Urinary bladder (tissue), 4 donors: ENCODE measurements around the gene USP9X. TPM values are rescaled to one million over a fixed set of nuclear protein-coding genes. Genes with fewer than 3 reads are reported as not detected.
"Not testable (repeated sequence)": the region's sequence is repeated elsewhere in the genome, so short reads cannot be mapped to it uniquely, and the experiment has no call there.

Experiments used
- DNase-seq: peaks from one replicate; pipeline ENCODE4 v3.0.0-alpha.2; 2015; ENCODE audit errors: extremely low spot score
- H3K27ac ChIP-seq: one replicate; pipeline ENCODE4 v1.5.1; 2013; ENCODE audit warnings: low read depth, mild to moderate bottlenecking, moderate library complexity
- H3K36me3 ChIP-seq: one replicate; pipeline ENCODE4 v1.6.1; 2013; ENCODE audit warnings: mild to moderate bottlenecking, moderate library complexity; ENCODE audit not compliant: insufficient read depth
- H3K4me1 ChIP-seq: one replicate; pipeline ENCODE4 v1.6.1; 2013; ENCODE audit warnings: mild to moderate bottlenecking, moderate library complexity; ENCODE audit not compliant: insufficient read depth
- H3K4me3 ChIP-seq: one replicate; pipeline ENCODE4 v1.5.1; 2013; ENCODE audit warnings: low read depth, low read length
- WGBS: extraction: QIAGEN DNeasy Blood & Tissue Kit; methylation state at CpG from one replicate; pipeline ENCODE4 v1.1.7; 2013; 5-methylcytosine and 5-hydroxymethylcytosine counted together
- polyA plus RNA-seq: library from polyadenylated mRNA; stranded (reverse); fragments of 200-250 nt; gene quantifications from one replicate; pipeline ENCODE4 v1.2.3, GENCODE V29; 2013
- total RNA-seq: library from RNA; depleted of rRNA; stranded (reverse); fragments of >200 nt; gene quantifications from one replicate; pipeline ENCODE4 v1.2.3, GENCODE V29; 2014
- donor health status: healthy with polysubstance abuse.
- donor health status: healthy.

The USP9X gene
- total RNA-seq (229 TPM), polyA plus RNA-seq (27.4 TPM)

- peak within 1 kb of the TSS; percentile 81 for H3K4me3 ChIP-seq
- no peaks in the 10 kb centered on the region for H3K4me1 ChIP-seq
- no peaks in the 10 kb centered on the region for H3K36me3 ChIP-seq
- peak within 1 kb of the TSS; percentile 99 for H3K27ac ChIP-seq
- under 1% methylated on average over 46 of the region's 61 CpGs for WGBS
- DNase-seq: peak; percentile 67
Observed at GRCh38 chrX:41084893-41085511, at the start of gene USP9X. Gene USP9X (plus strand): TSS chrX:41085445. CDS start chrX:41123629, 38,184 bp downstream.

- H3K4me1 ChIP-seq: no peaks in the 10 kb centered on the region
- H3K36me3 ChIP-seq: no peaks in the 10 kb centered on the region
- 94% methylated on average over 1 of the region's 1 CpG for WGBS
- no peak overlapping the region for H3K4me3 ChIP-seq
- H3K27ac ChIP-seq: no peak overlapping the region
- DNase-seq: no peak
Observed at GRCh38 chrX:41035582-41035981, 49.7 kb upstream of the USP9X start.

- H3K4me3 ChIP-seq: no peak overlapping the region
- H3K4me1 ChIP-seq: no peaks in the 10 kb centered on the region
- H3K27ac ChIP-seq: no peak overlapping the region
- DNase-seq: no peak
- WGBS: 91% methylated on average over 9 of the region's 9 CpGs
- no peaks in the 10 kb centered on the region for H3K36me3 ChIP-seq
Observed at GRCh38 chrX:41036668-41037326, 48.4 kb upstream of the USP9X start.

- H3K36me3 ChIP-seq: no peaks in the 10 kb centered on the region
- H3K4me3 ChIP-seq: no peak overlapping the region
- WGBS: 96% methylated on average over 6 of the region's 6 CpGs
- no peak overlapping the region for H3K27ac ChIP-seq
- no peak for DNase-seq
- H3K4me1 ChIP-seq: no peaks in the 10 kb centered on the region
Observed at GRCh38 chrX:41043196-41043595, 42.0 kb upstream of the USP9X start.

- Histone ChIP-seq H3K4me1 (no peaks in the 10 kb centered on the region), H3K27ac (no peak overlapping the region), H3K36me3 (no peaks in the 10 kb centered on the region), H3K4me3 (no peak overlapping the region)
- DNase-seq: no peak
- WGBS: 85% methylated on average over 6 of the region's 6 CpGs
Observed at GRCh38 chrX:41043674-41044345, 41.4 kb upstream of the USP9X start.

GRCh38 chrX:41045960-41046567 lies 39.2 kb upstream of the USP9X start:
- 35% methylated on average over 3 of the region's 3 CpGs for WGBS
- Histone ChIP-seq H3K4me3 (no peak overlapping the region), H3K36me3 (no peaks in the 10 kb centered on the region), H3K4me1 (no peaks in the 10 kb centered on the region), H3K27ac (no peak overlapping the region)
- DNase-seq: no peak

- DNase-seq: no peak
- no peak overlapping the region for H3K27ac ChIP-seq
- H3K4me1 ChIP-seq: no peaks in the 10 kb centered on the region
- no peaks in the 10 kb centered on the region for H3K36me3 ChIP-seq
- no peak overlapping the region for H3K4me3 ChIP-seq
- WGBS: 88% methylated on average over 8 of the region's 8 CpGs
Observed at GRCh38 chrX:41047878-41048534, 37.2 kb upstream of the USP9X start.

- WGBS: 96% methylated on average over 1 of the region's 1 CpG
- Histone ChIP-seq H3K4me3 (no peak overlapping the region), H3K36me3 (no peaks in the 10 kb centered on the region), H3K27ac (no peak overlapping the region), H3K4me1 (no peaks in the 10 kb centered on the region)
- DNase-seq: no peak
Observed at GRCh38 chrX:41050359-41050758, 34.9 kb upstream of the USP9X start.

GRCh38 chrX:41051288-41051687 lies 34.0 kb upstream of the USP9X start:
- no peak overlapping the region for H3K27ac ChIP-seq
- no peak for DNase-seq
- WGBS: 100% methylated on average over 1 of the region's 1 CpG
- H3K4me1 ChIP-seq: no peaks in the 10 kb centered on the region
- H3K4me3 ChIP-seq: no peak overlapping the region
- H3K36me3 ChIP-seq: no peaks in the 10 kb centered on the region

GRCh38 chrX:41055740-41056139 lies 29.5 kb upstream of the USP9X start:
- H3K27ac ChIP-seq: no peak overlapping the region
- H3K4me3 ChIP-seq: no peak overlapping the region
- DNase-seq: no peak
- no peaks in the 10 kb centered on the region for H3K4me1 ChIP-seq
- no peaks in the 10 kb centered on the region for H3K36me3 ChIP-seq
- 44% methylated on average over 3 of the region's 3 CpGs for WGBS

- 52% methylated on average over 8 of the region's 8 CpGs for WGBS
- H3K27ac ChIP-seq, H3K36me3 ChIP-seq, H3K4me3 ChIP-seq, H3K4me1 ChIP-seq, DNase-seq: not testable (repeated sequence)
Observed at GRCh38 chrX:41063276-41063675, 22.0 kb upstream of the USP9X start.

GRCh38 chrX:41064018-41064417 lies 21.2 kb upstream of the USP9X start:
- DNase-seq: no peak
- Histone ChIP-seq H3K4me1 (no peaks in the 10 kb centered on the region), H3K4me3 (no peak overlapping the region), H3K36me3 (no peaks in the 10 kb centered on the region), H3K27ac (no peak overlapping the region)
- WGBS: 62% methylated on average over 5 of the region's 5 CpGs

GRCh38 chrX:41066391-41066790 lies 18.9 kb upstream of the USP9X start:
- DNase-seq: no peak
- H3K4me1 ChIP-seq: no peaks in the 10 kb centered on the region
- H3K4me3 ChIP-seq: no peak overlapping the region
- 76% methylated on average over 1 of the region's 1 CpG for WGBS
- no peaks in the 10 kb centered on the region for H3K36me3 ChIP-seq
- no peak overlapping the region for H3K27ac ChIP-seq
